Stimulated activated CD4-positive, alpha-beta T cell treated with anti-CD3 and anti-CD28 coated beads, Interleukin-15, amount 100 ng/mL, for 1 hour (primary cell): ENCODE data around the gene ERFE.
"Not testable (repeated sequence)": the region's sequence is repeated elsewhere in the genome, so short reads cannot be mapped to it uniquely, and the experiment has no call there.

Experiments
- DNase-seq, 2 donors: peaks; one replicate each; pipeline ENCODE4 v3.0.0-alpha.2; 2020; ENCODE audit warnings: low read depth in 1 of 2, low spot score in 1 of 2

The ERFE gene

GRCh38 chr2:238158509-238159070, at the start of gene ERFE:
Gene ERFE, plus strand, starts transcription at chr2:238158970. Its CDS starts 38 bp downstream, at chr2:238159008.
- DNase-seq = peak in 1 of 2 donors; percentile 43

GRCh38 chr2:238113611-238114010, 45.2 kb upstream of the ERFE start:
- DNase-seq = no peak

- no peak for DNase-seq
Observed at GRCh38 chr2:238114331-238114841, 44.4 kb upstream of the ERFE start.

- DNase-seq = no peak
Observed at GRCh38 chr2:238114851-238115660, 43.7 kb upstream of the ERFE start.

- not testable (repeated sequence) for DNase-seq
Observed at GRCh38 chr2:238115709-238116108, 43.1 kb upstream of the ERFE start.

- no peak for DNase-seq
Observed at GRCh38 chr2:238116298-238117198, 42.2 kb upstream of the ERFE start.

GRCh38 chr2:238117199-238118154, 41.3 kb upstream of the ERFE start:
- no peak for DNase-seq

- DNase-seq = no peak
Observed at GRCh38 chr2:238119756-238120462, 38.9 kb upstream of the ERFE start.

GRCh38 chr2:238120463-238121298, 38.1 kb upstream of the ERFE start:
- no peak for DNase-seq

- DNase-seq = no peak
Observed at GRCh38 chr2:238121511-238122286, 37.1 kb upstream of the ERFE start.

- DNase-seq = no peak
Observed at GRCh38 chr2:238122287-238123217, 36.2 kb upstream of the ERFE start.

- no peak for DNase-seq
Observed at GRCh38 chr2:238123218-238123971, 35.4 kb upstream of the ERFE start.

- DNase-seq = no peak
Observed at GRCh38 chr2:238123991-238124470, 34.7 kb upstream of the ERFE start.

GRCh38 chr2:238124488-238125126, 34.2 kb upstream of the ERFE start:
- DNase-seq = no peak

- DNase-seq = no peak
Observed at GRCh38 chr2:238125127-238125885, 33.5 kb upstream of the ERFE start.
